ENCODE results near the gene KANK2.

- TF ChIP-seq POLR2A (IDR thresholded peaks at IDR 0.05) (no peak), CTCF (IDR thresholded peaks at IDR 0.05) (no peak)
These were observed 11.5 kb upstream of the KANK2 start for GRCh38 chr19:11208561-11209471.

Measured in uterus (tissue), 2 donors.